Measurements from ENCODE around the gene FSTL3. TPM values are rescaled to one million over a fixed set of nuclear protein-coding genes. Genes with fewer than 3 reads are reported as not detected.
A peak's percentile ranks its signal among the peaks of the same experiment; 100 is the strongest.
"Not testable (repeated sequence)": the region's sequence is repeated elsewhere in the genome, so short reads cannot be mapped to it uniquely, and the experiment has no call there.

The FSTL3 gene
- total RNA-seq, 1 donor from 2014 or later, result 175 TPM

- DNase-seq (ENCODE audit: low read depth), result peak; percentile 40
Observed at GRCh38 chr19:660793-661426, 15.3 kb upstream of the FSTL3 start.

- DNase-seq (ENCODE audit: low read depth), result peak; percentile 23
Observed at GRCh38 chr19:661427-662196, 14.6 kb upstream of the FSTL3 start.

- DNase-seq (ENCODE audit: low read depth), result peak; percentile 12
Observed at GRCh38 chr19:662207-662961, 13.8 kb upstream of the FSTL3 start.

GRCh38 chr19:662962-663681 lies 13.1 kb upstream of the FSTL3 start, which contains the start of gene RNF126:
Gene RNF126 (minus strand): TSS chr19:663214. CDS start chr19:663121, 93 bp downstream.
- peak; percentile 92 for DNase-seq (ENCODE audit: low read depth)

- no peak for DNase-seq (ENCODE audit: low read depth)
Observed at GRCh38 chr19:663682-664117, 12.5 kb upstream of the FSTL3 start.

GRCh38 chr19:664913-665443 lies 11.2 kb upstream of the FSTL3 start:
- DNase-seq (ENCODE audit: low read depth), result peak; percentile 77

GRCh38 chr19:666985-667573 lies 9.1 kb upstream of the FSTL3 start:
- DNase-seq (ENCODE audit: low read depth), result not testable (repeated sequence)

- peak; percentile 23 for DNase-seq (ENCODE audit: low read depth)
Observed at GRCh38 chr19:668675-669434, 7.3 kb upstream of the FSTL3 start.

GRCh38 chr19:670609-671075 lies 5.5 kb upstream of the FSTL3 start:
- DNase-seq (ENCODE audit: low read depth), result no peak

- DNase-seq (ENCODE audit: low read depth), result no peak
Observed at GRCh38 chr19:674282-675151, 1.7 kb upstream of the FSTL3 start.

- DNase-seq (ENCODE audit: low read depth), result no peak
Observed at GRCh38 chr19:676007-676338, 219 bp upstream of the FSTL3 start.

- peak; percentile 81 for DNase-seq (ENCODE audit: low read depth)
Observed at GRCh38 chr19:677201-677600, 1.0 kb downstream of the FSTL3 start.

GRCh38 chr19:677601-678436 lies 1.6 kb downstream of the FSTL3 start:
- DNase-seq (ENCODE audit: low read depth), result no peak

- no peak for DNase-seq (ENCODE audit: low read depth)
Observed at GRCh38 chr19:678791-679388, 2.7 kb downstream of the FSTL3 start.

GRCh38 chr19:679418-680286 lies 3.5 kb downstream of the FSTL3 start:
- peak; percentile 55 for DNase-seq (ENCODE audit: low read depth)

- peak; percentile 94 for DNase-seq (ENCODE audit: low read depth)
Observed at GRCh38 chr19:680287-681028, 4.3 kb downstream of the FSTL3 start.

All from myocyte (in vitro differentiated cells).